SU-DHL-6 (cell line): ENCODE data around the gene ITGB6.

Experiments
- H2AFZ ChIP-seq: fragments of 200-600 bp; sonication (generic); 2 replicates; pipeline ENCODE4 v1.6.1; 2014; ENCODE audit warnings: low read depth, mild to moderate bottlenecking, moderate library complexity, mixed read lengths, antibody characterized with exemption, low read length; ENCODE audit not compliant: severe bottlenecking
- H3F3A ChIP-seq: fragments of 200-600 bp; shearing (Covaris generic); 2 replicates; pipeline ENCODE4 v1.6.0; 2016; ENCODE audit warnings: antibody characterized with exemption, mild to moderate bottlenecking; ENCODE audit not compliant: insufficient read depth
- H3K27ac ChIP-seq: fragments of 200-600 bp; sonication (generic); 2 replicates; pipeline ENCODE4 v1.5.1; 2016; ENCODE audit warnings: low read depth, mild to moderate bottlenecking, low read length, moderate library complexity, mixed read lengths
- H3K27me3 ChIP-seq: fragments of 200-600 bp; sonication (generic), shearing (Covaris generic); 2 replicates; pipeline ENCODE4 v1.6.0; 2014; ENCODE audit warnings: mild to moderate bottlenecking, low read length
- H3K36me3 ChIP-seq: fragments of 200-600 bp; sonication (generic); 2 replicates; pipeline ENCODE4 v1.6.1; 2014; ENCODE audit warnings: mild to moderate bottlenecking, low read length, mixed read lengths
- H3K4me2 ChIP-seq: fragments of 300-600, 200-600 bp; shearing (Covaris generic), sonication (generic); 2 replicates; pipeline ENCODE4 v1.6.0; 2014; ENCODE audit warnings: low read length, low read depth, mild to moderate bottlenecking; ENCODE audit not compliant: poor library complexity, severe bottlenecking
- H3K4me3 ChIP-seq: fragments of 200-600 bp; sonication (generic); 2 replicates; pipeline ENCODE4 v1.5.1; 2014; ENCODE audit warnings: antibody characterized with exemption, low read length, mild to moderate bottlenecking, mixed read lengths; ENCODE audit not compliant: insufficient read depth, poor library complexity, severe bottlenecking
- H3K79me2 ChIP-seq: fragments of 200-600 bp; sonication (generic); 2 replicates; pipeline ENCODE4 v1.6.1; 2014; ENCODE audit warnings: mild to moderate bottlenecking, low read length, moderate library complexity; ENCODE audit not compliant: insufficient read depth
- H3K9ac ChIP-seq: fragments of 200-600 bp; sonication (generic); 2 replicates; pipeline ENCODE4 v1.7.0; 2014; ENCODE audit warnings: mild to moderate bottlenecking, low read length
- H3K9me2 ChIP-seq: fragments of 200-600 bp; sonication (generic); replicated peaks from 2 replicates; pipeline ENCODE4 v1.6.1; 2014; ENCODE audit warnings: low read length; ENCODE audit not compliant: insufficient read depth
- H3K9me3 ChIP-seq: fragments of 200-600 bp; sonication (generic); 2 replicates; pipeline ENCODE4 v1.6.1; 2014; ENCODE audit warnings: low read length, mixed read lengths; ENCODE audit not compliant: insufficient read depth
- H4K20me1 ChIP-seq: fragments of 200-600 bp; sonication (generic); 2 replicates; pipeline ENCODE4 v1.6.1; 2014; ENCODE audit warnings: low read depth, mild to moderate bottlenecking, antibody characterized with exemption, low read length, moderate library complexity, mixed read lengths
- CTCF ChIP-seq: fragments of 200-600 bp; sonication (generic); IDR thresholded peaks from one replicate; pipeline ENCODE4 v1.5.1; 2017; ENCODE audit warnings: antibody characterized with exemption, mild to moderate bottlenecking, low read length, moderate library complexity; ENCODE audit not compliant: insufficient read depth, poor library complexity, severe bottlenecking
- EZH2phosphoT487 ChIP-seq: fragments of 200-600 bp; sonication (generic), shearing (Covaris generic); conservative IDR thresholded peaks from 2 replicates; pipeline ENCODE4 v1.6.1; 2018; ENCODE audit warnings: mild to moderate bottlenecking, antibody characterized with exemption, low read length, moderate library complexity, mixed read lengths

The ITGB6 gene

GRCh38 chr2:160132761-160133160, 67.3 kb downstream of the ITGB6 start:
- H3K9me2 ChIP-seq, result no peaks in the 10 kb centered on the region
- no peak overlapping the region for H3K9ac ChIP-seq
- H3K4me2 ChIP-seq, result no peak overlapping the region
- no peaks in the 10 kb centered on the region for H3K79me2 ChIP-seq
- no peaks in the 10 kb centered on the region for H3K27me3 ChIP-seq
- no peak overlapping the region for H3K27ac ChIP-seq
- no peak overlapping the region for H3K4me3 ChIP-seq
- no peak for TF ChIP-seq EZH2phosphoT487
- no peak for TF ChIP-seq CTCF
- no peaks in the 10 kb centered on the region for H3F3A ChIP-seq
- H2AFZ ChIP-seq, result no peak overlapping the region
- no peaks in the 10 kb centered on the region for H4K20me1 ChIP-seq
- H3K9me3 ChIP-seq, result no peaks in the 10 kb centered on the region
- no peaks in the 10 kb centered on the region for H3K36me3 ChIP-seq

- no peak overlapping the region for H3K9ac ChIP-seq
- no peak for TF ChIP-seq CTCF
- TF ChIP-seq EZH2phosphoT487, result no peak
- H2AFZ ChIP-seq, result no peak overlapping the region
- H3K4me2 ChIP-seq, result no peak overlapping the region
- H3K4me3 ChIP-seq, result no peak overlapping the region
- no peaks in the 10 kb centered on the region for H3K79me2 ChIP-seq
- no peak overlapping the region for H3K27ac ChIP-seq
- no peaks in the 10 kb centered on the region for H3F3A ChIP-seq
- no peaks in the 10 kb centered on the region for H3K27me3 ChIP-seq
- no peaks in the 10 kb centered on the region for H3K9me2 ChIP-seq
- no peaks in the 10 kb centered on the region for H3K36me3 ChIP-seq
- no peaks in the 10 kb centered on the region for H4K20me1 ChIP-seq
- no peaks in the 10 kb centered on the region for H3K9me3 ChIP-seq
These were observed 73.3 kb downstream of the ITGB6 start for GRCh38 chr2:160126756-160127155.

- no peaks in the 10 kb centered on the region for H3K9me2 ChIP-seq
- no peaks in the 10 kb centered on the region for H4K20me1 ChIP-seq
- no peaks in the 10 kb centered on the region for H3K9me3 ChIP-seq
- no peaks in the 10 kb centered on the region for H3K36me3 ChIP-seq
- no peaks in the 10 kb centered on the region for H3K27me3 ChIP-seq
- H3K27ac ChIP-seq, result no peak overlapping the region
- no peaks in the 10 kb centered on the region for H3F3A ChIP-seq
- H2AFZ ChIP-seq, result no peak overlapping the region
- no peak for TF ChIP-seq EZH2phosphoT487
- TF ChIP-seq CTCF, result no peak
- H3K79me2 ChIP-seq, result no peaks in the 10 kb centered on the region
- H3K4me2 ChIP-seq, result no peak overlapping the region
- H3K9ac ChIP-seq, result no peak overlapping the region
- H3K4me3 ChIP-seq, result no peak overlapping the region
These were observed 73.8 kb downstream of the ITGB6 start for GRCh38 chr2:160126315-160126714.

- Histone ChIP-seq H3K4me3 (no peak overlapping the region), H2AFZ (no peak overlapping the region), H3K9me3 (no peaks in the 10 kb centered on the region), H3K27me3 (no peaks in the 10 kb centered on the region), H3K4me2 (no peak overlapping the region), H3K27ac (no peak overlapping the region), H3K36me3 (no peaks in the 10 kb centered on the region), H3K9ac (no peak overlapping the region), H3F3A (no peaks in the 10 kb centered on the region), H3K9me2 (no peaks in the 10 kb centered on the region), H4K20me1 (no peaks in the 10 kb centered on the region), H3K79me2 (no peaks in the 10 kb centered on the region)
- TF ChIP-seq EZH2phosphoT487 (no peak), CTCF (no peak)
These were observed 74.2 kb downstream of the ITGB6 start for GRCh38 chr2:160125828-160126227.
